SU-DHL-6 (cell line): ENCODE data around the gene LTA4H.

ENCODE experiments used
- H2AFZ ChIP-seq: fragments of 200-600 bp; sonication (generic); 2 replicates; pipeline ENCODE4 v1.6.1; 2014; ENCODE audit warnings: low read depth, mild to moderate bottlenecking, moderate library complexity, mixed read lengths, antibody characterized with exemption, low read length; ENCODE audit not compliant: severe bottlenecking
- H3F3A ChIP-seq: fragments of 200-600 bp; shearing (Covaris generic); 2 replicates; pipeline ENCODE4 v1.6.0; 2016; ENCODE audit warnings: antibody characterized with exemption, mild to moderate bottlenecking; ENCODE audit not compliant: insufficient read depth
- H3K27ac ChIP-seq: fragments of 200-600 bp; sonication (generic); 2 replicates; pipeline ENCODE4 v1.5.1; 2016; ENCODE audit warnings: low read depth, mild to moderate bottlenecking, low read length, moderate library complexity, mixed read lengths
- H3K27me3 ChIP-seq: fragments of 200-600 bp; sonication (generic), shearing (Covaris generic); 2 replicates; pipeline ENCODE4 v1.6.0; 2014; ENCODE audit warnings: mild to moderate bottlenecking, low read length
- H3K36me3 ChIP-seq: fragments of 200-600 bp; sonication (generic); 2 replicates; pipeline ENCODE4 v1.6.1; 2014; ENCODE audit warnings: mild to moderate bottlenecking, low read length, mixed read lengths
- H3K4me2 ChIP-seq: fragments of 300-600, 200-600 bp; shearing (Covaris generic), sonication (generic); 2 replicates; pipeline ENCODE4 v1.6.0; 2014; ENCODE audit warnings: low read length, low read depth, mild to moderate bottlenecking; ENCODE audit not compliant: poor library complexity, severe bottlenecking
- H3K4me3 ChIP-seq: fragments of 200-600 bp; sonication (generic); 2 replicates; pipeline ENCODE4 v1.5.1; 2014; ENCODE audit warnings: antibody characterized with exemption, low read length, mild to moderate bottlenecking, mixed read lengths; ENCODE audit not compliant: insufficient read depth, poor library complexity, severe bottlenecking
- H3K79me2 ChIP-seq: fragments of 200-600 bp; sonication (generic); 2 replicates; pipeline ENCODE4 v1.6.1; 2014; ENCODE audit warnings: mild to moderate bottlenecking, low read length, moderate library complexity; ENCODE audit not compliant: insufficient read depth
- H3K9ac ChIP-seq: fragments of 200-600 bp; sonication (generic); 2 replicates; pipeline ENCODE4 v1.7.0; 2014; ENCODE audit warnings: mild to moderate bottlenecking, low read length
- H3K9me2 ChIP-seq: fragments of 200-600 bp; sonication (generic); replicated peaks from 2 replicates; pipeline ENCODE4 v1.6.1; 2014; ENCODE audit warnings: low read length; ENCODE audit not compliant: insufficient read depth
- H3K9me3 ChIP-seq: fragments of 200-600 bp; sonication (generic); 2 replicates; pipeline ENCODE4 v1.6.1; 2014; ENCODE audit warnings: low read length, mixed read lengths; ENCODE audit not compliant: insufficient read depth
- H4K20me1 ChIP-seq: fragments of 200-600 bp; sonication (generic); 2 replicates; pipeline ENCODE4 v1.6.1; 2014; ENCODE audit warnings: low read depth, mild to moderate bottlenecking, antibody characterized with exemption, low read length, moderate library complexity, mixed read lengths
- EZH2phosphoT487 ChIP-seq: fragments of 200-600 bp; sonication (generic), shearing (Covaris generic); conservative IDR thresholded peaks from 2 replicates; pipeline ENCODE4 v1.6.1; 2018; ENCODE audit warnings: mild to moderate bottlenecking, antibody characterized with exemption, low read length, moderate library complexity, mixed read lengths
- TF ChIP-seq, protein P1 (sequence below): fragments of 200-600 bp; sonication (generic); IDR thresholded peaks from one replicate; pipeline ENCODE4 v1.5.1; 2017; ENCODE audit warnings: antibody characterized with exemption, mild to moderate bottlenecking, low read length, moderate library complexity; ENCODE audit not compliant: insufficient read depth, poor library complexity, severe bottlenecking

Gene LTA4H

DNA sequence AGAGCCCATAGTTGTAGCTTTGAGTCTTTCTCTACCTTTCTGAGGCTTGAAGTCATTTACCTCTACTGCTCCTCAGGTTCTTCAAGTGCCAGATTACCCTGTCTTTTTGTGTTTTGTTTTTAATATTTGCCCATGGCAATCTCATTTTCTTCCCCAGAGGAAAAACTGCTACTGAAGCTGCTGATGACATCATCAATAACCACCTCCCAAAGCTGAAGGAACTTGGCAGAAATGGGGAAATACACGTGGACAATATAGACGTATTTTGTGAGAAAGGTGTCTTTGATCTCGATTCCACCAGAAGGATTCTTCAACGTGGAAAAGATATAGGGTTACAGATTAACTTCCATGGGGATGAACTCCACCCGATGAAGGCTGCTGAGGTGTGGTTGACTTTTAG, 75.1 kb downstream of the LTA4H start:
- Histone ChIP-seq H3K9me2 (no peaks in the 10 kb centered on the region), H4K20me1 (no peaks in the 10 kb centered on the region), H3K27me3 (no peaks in the 10 kb centered on the region), H3K79me2 (no peaks in the 10 kb centered on the region), H3K4me3 (no peak overlapping the region), H2AFZ (no peak overlapping the region), H3K9ac (no peak overlapping the region), H3K36me3 (no peaks in the 10 kb centered on the region), H3K9me3 (no peaks in the 10 kb centered on the region), H3F3A (no peaks in the 10 kb centered on the region), H3K27ac (no peak overlapping the region), H3K4me2 (no peak overlapping the region)
- TF ChIP-seq, protein P1, sequence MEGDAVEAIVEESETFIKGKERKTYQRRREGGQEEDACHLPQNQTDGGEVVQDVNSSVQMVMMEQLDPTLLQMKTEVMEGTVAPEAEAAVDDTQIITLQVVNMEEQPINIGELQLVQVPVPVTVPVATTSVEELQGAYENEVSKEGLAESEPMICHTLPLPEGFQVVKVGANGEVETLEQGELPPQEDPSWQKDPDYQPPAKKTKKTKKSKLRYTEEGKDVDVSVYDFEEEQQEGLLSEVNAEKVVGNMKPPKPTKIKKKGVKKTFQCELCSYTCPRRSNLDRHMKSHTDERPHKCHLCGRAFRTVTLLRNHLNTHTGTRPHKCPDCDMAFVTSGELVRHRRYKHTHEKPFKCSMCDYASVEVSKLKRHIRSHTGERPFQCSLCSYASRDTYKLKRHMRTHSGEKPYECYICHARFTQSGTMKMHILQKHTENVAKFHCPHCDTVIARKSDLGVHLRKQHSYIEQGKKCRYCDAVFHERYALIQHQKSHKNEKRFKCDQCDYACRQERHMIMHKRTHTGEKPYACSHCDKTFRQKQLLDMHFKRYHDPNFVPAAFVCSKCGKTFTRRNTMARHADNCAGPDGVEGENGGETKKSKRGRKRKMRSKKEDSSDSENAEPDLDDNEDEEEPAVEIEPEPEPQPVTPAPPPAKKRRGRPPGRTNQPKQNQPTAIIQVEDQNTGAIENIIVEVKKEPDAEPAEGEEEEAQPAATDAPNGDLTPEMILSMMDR: no peak
- TF ChIP-seq EZH2phosphoT487: no peak

DNA sequence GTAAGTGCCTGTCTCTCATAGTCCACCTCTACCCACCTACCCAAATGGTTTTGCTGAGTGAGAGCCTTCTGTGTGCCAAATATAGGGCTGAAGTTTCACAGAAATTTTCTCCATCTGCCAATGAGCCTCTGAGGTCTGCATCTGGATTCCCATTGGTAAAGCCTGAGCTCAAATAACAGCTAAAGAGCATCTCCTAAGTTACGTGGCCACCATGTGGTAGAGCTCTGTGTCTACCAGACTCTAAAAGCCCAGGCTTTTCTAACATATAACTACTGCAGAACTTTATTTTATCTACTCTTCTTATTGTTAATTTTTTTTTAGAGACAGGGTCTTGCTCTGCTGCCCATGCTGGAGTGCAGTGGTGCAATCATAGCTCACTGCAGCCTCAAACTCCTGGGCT, 76.3 kb downstream of the LTA4H start:
- Histone ChIP-seq H3K36me3 (no peaks in the 10 kb centered on the region), H2AFZ (no peak overlapping the region)

DNA sequence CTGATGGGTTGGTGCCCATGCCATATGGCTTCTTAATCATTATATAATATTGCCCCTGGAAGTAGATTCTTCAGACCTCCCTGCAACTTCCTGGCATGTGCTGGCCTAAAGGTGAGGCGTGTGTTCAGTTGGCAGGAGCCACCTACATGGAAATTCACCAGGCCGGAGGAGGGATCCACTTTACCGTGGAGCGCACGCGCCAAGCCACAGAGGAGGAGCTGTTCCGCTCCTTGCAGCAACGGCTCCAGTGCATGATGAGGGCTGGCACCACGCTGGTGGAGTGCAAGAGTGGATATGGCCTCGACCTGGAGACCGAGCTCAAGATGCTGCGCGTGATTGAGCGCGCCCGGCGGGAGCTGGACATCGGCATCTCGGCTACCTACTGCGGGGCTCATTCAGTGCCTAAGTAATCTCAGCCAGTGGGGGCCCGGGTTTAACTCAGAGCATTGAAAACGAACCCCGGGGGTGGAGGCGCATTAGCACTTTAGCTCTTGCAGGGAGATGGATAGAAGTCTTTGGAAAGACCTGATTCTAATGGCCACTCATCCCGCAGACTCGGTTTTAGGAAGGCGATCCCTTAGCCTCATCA, 78.7 kb downstream of the LTA4H start:
- no peak overlapping the region for H3K27ac ChIP-seq
- no peaks in the 10 kb centered on the region for H3K36me3 ChIP-seq
- no peak overlapping the region for H3K4me3 ChIP-seq
- no peaks in the 10 kb centered on the region for H3K27me3 ChIP-seq
- H3K4me2 ChIP-seq: no peak overlapping the region
- no peaks in the 10 kb centered on the region for H4K20me1 ChIP-seq
- no peaks in the 10 kb centered on the region for H3K9me3 ChIP-seq
- H3K79me2 ChIP-seq: no peaks in the 10 kb centered on the region
- no peak overlapping the region for H3K9ac ChIP-seq
- no peak overlapping the region for H2AFZ ChIP-seq
- H3K9me2 ChIP-seq: no peaks in the 10 kb centered on the region
- TF ChIP-seq EZH2phosphoT487: no peak
- TF ChIP-seq, protein P1: no peak
- no peaks in the 10 kb centered on the region for H3F3A ChIP-seq

More for the DNA sequence above, 76.3 kb downstream of the LTA4H start:
- Histone ChIP-seq H3K4me3 (no peak overlapping the region), H3K27me3 (no peaks in the 10 kb centered on the region), H4K20me1 (no peaks in the 10 kb centered on the region), H3K27ac (no peak overlapping the region), H3K9me3 (no peaks in the 10 kb centered on the region), H3F3A (no peaks in the 10 kb centered on the region), H3K9ac (no peak overlapping the region), H3K4me2 (no peak overlapping the region), H3K9me2 (no peaks in the 10 kb centered on the region), H3K79me2 (no peaks in the 10 kb centered on the region)
- TF ChIP-seq, protein P1: no peak
- no peak for TF ChIP-seq EZH2phosphoT487
